Measurements from ENCODE around the gene GARIN5B.

GARIN5B gene

GRCh38 chr19:55368701-55369563 is 5.9 kb upstream of the GARIN5B start:
- no peak for DNase-seq

GRCh38 chr19:55368106-55368505 is 5.0 kb upstream of the GARIN5B start:
- no peak for DNase-seq

GRCh38 chr19:55366790-55367189 is 3.7 kb upstream of the GARIN5B start:
- no peak for DNase-seq

GRCh38 chr19:55365964-55366363 is 2.9 kb upstream of the GARIN5B start:
- no peak for DNase-seq

GRCh38 chr19:55365245-55365644 is 2.2 kb upstream of the GARIN5B start:
- DNase-seq: no peak

GRCh38 chr19:55362174-55362989 is 678 bp downstream of the GARIN5B start:
- DNase-seq: no peak

- DNase-seq: no peak
These were observed 2.2 kb downstream of the GARIN5B start for GRCh38 chr19:55360902-55361301.

- DNase-seq: no peak
These were observed 3.8 kb downstream of the GARIN5B start for GRCh38 chr19:55358943-55359908.

GRCh38 chr19:55358493-55358892 is 4.6 kb downstream of the GARIN5B start:
- DNase-seq: no peak

- no peak for DNase-seq
These were observed 7.7 kb downstream of the GARIN5B start for GRCh38 chr19:55355213-55355821.

- no peak for DNase-seq
These were observed 8.3 kb downstream of the GARIN5B start, which contains the start of gene COX6B2 for GRCh38 chr19:55354698-55355212. TSS of gene COX6B2 (minus strand) at chr19:55354719. CDS start at chr19:55354521, 198 bp downstream.

GRCh38 chr19:55353803-55354697 is 9.0 kb downstream of the GARIN5B start:
- peak; percentile 81 for DNase-seq

GRCh38 chr19:55353356-55353802 is 9.7 kb downstream of the GARIN5B start:
- peak; percentile 16 for DNase-seq

- DNase-seq: no peak
These were observed 10.4 kb downstream of the GARIN5B start for GRCh38 chr19:55352549-55353145.

GRCh38 chr19:55352040-55352439 is 11.0 kb downstream of the GARIN5B start:
- DNase-seq: no peak

GRCh38 chr19:55350620-55351315 is 12.3 kb downstream of the GARIN5B start:
- no peak for DNase-seq

- no peak for DNase-seq
These were observed 14.6 kb downstream of the GARIN5B start for GRCh38 chr19:55348317-55349034.

- no peak for DNase-seq
These were observed 15.5 kb downstream of the GARIN5B start for GRCh38 chr19:55347442-55348009.

Measured in CD4-positive, alpha-beta T cell treated with Interleukin-10 for 1 hour (primary cell).